SK-N-SH (cell line): Measurements from ENCODE around the gene SNX5.

ENCODE experiments used
- GABPA ChIP-seq: IDR thresholded peaks from 2 replicates; pipeline ENCODE4 v1.4.0; 2012; ENCODE audit warnings: low read depth, mild to moderate bottlenecking
- MAX ChIP-seq: IDR thresholded peaks from 2 replicates; pipeline ENCODE4 v1.4.0; 2012; ENCODE audit warnings: low read depth
- NRF1 ChIP-seq: IDR thresholded peaks from 2 replicates; pipeline ENCODE4 v1.6.1; 2012; ENCODE audit warnings: low read depth, mild to moderate bottlenecking, low read length
- PBX3 ChIP-seq: IDR thresholded peaks from 2 replicates; pipeline ENCODE4; 2012
- POLR2AphosphoS5 ChIP-seq: IDR thresholded peaks from 2 replicates; pipeline ENCODE4 v1.6.1; 2012; ENCODE audit warnings: low read depth, low read length
- RAD21 ChIP-seq: IDR thresholded peaks from 2 replicates; pipeline ENCODE4 v1.6.1; 2012; ENCODE audit warnings: mild to moderate bottlenecking, low read length
- REST ChIP-seq: IDR thresholded peaks from 2 replicates; pipeline ENCODE4 v1.6.1; 2012; ENCODE audit warnings: mild to moderate bottlenecking, low read depth, low read length, moderate library complexity
- TF ChIP-seq, protein P1 (sequence below): fragments of 200-600 bp; sonication (generic); IDR thresholded peaks from 2 replicates; pipeline ENCODE4 v1.6.1; 2017; ENCODE audit warnings: antibody characterized with exemption, mild to moderate bottlenecking, moderate library complexity

DNA sequence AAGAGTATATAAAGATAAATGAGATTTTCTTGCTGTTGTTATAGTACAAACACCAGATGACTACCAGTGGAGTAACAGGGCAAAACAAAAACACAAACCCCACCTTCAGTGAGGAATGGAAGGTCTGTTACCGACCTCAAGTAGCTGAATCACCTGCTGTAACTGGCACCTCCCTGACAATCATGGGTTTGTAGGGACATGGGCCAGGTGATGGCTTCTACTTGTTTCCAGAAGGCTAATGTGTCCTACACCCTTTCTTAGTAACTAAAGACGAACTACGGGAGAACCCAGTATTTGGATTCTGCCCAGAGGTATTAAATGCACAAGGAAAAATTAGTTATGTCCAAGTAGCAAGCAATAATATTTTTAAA lies 26.8 kb downstream of the SNX5 start:
- TF ChIP-seq, protein P1, sequence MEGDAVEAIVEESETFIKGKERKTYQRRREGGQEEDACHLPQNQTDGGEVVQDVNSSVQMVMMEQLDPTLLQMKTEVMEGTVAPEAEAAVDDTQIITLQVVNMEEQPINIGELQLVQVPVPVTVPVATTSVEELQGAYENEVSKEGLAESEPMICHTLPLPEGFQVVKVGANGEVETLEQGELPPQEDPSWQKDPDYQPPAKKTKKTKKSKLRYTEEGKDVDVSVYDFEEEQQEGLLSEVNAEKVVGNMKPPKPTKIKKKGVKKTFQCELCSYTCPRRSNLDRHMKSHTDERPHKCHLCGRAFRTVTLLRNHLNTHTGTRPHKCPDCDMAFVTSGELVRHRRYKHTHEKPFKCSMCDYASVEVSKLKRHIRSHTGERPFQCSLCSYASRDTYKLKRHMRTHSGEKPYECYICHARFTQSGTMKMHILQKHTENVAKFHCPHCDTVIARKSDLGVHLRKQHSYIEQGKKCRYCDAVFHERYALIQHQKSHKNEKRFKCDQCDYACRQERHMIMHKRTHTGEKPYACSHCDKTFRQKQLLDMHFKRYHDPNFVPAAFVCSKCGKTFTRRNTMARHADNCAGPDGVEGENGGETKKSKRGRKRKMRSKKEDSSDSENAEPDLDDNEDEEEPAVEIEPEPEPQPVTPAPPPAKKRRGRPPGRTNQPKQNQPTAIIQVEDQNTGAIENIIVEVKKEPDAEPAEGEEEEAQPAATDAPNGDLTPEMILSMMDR, result no peak
- TF ChIP-seq MAX (no peak), POLR2AphosphoS5 (no peak), REST (no peak), RAD21 (no peak), NRF1 (no peak), PBX3 (no peak), GABPA (no peak)
